ENCODE results near the gene PCSK2.

Gene PCSK2

GRCh38 chr20:17443131-17443858 is 216.5 kb downstream of the PCSK2 start:
- no peak for DNase-seq (ENCODE audit: low read depth in 1 of 2, low spot score in 1 of 2)

GRCh38 chr20:17444091-17444490 is 217.3 kb downstream of the PCSK2 start:
- no peak for DNase-seq (ENCODE audit: low read depth in 1 of 2, low spot score in 1 of 2)

- DNase-seq (ENCODE audit: low read depth in 1 of 2, low spot score in 1 of 2) = no peak
Observed at GRCh38 chr20:17445543-17445942, 218.7 kb downstream of the PCSK2 start.

GRCh38 chr20:17446171-17446570 is 219.3 kb downstream of the PCSK2 start:
- DNase-seq (ENCODE audit: low read depth in 1 of 2, low spot score in 1 of 2) = no peak

- no peak for DNase-seq (ENCODE audit: low read depth in 1 of 2, low spot score in 1 of 2)
Observed at GRCh38 chr20:17448071-17448470, 221.2 kb downstream of the PCSK2 start.

- DNase-seq (ENCODE audit: low read depth in 1 of 2, low spot score in 1 of 2) = no peak
Observed at GRCh38 chr20:17449031-17449430, 222.2 kb downstream of the PCSK2 start.

- DNase-seq (ENCODE audit: low read depth in 1 of 2, low spot score in 1 of 2) = no peak
Observed at GRCh38 chr20:17452441-17452840, 225.6 kb downstream of the PCSK2 start.

GRCh38 chr20:17453592-17453991 is 226.8 kb downstream of the PCSK2 start:
- no peak for DNase-seq (ENCODE audit: low read depth in 1 of 2, low spot score in 1 of 2)

- no peak for DNase-seq (ENCODE audit: low read depth in 1 of 2, low spot score in 1 of 2)
Observed at GRCh38 chr20:17456279-17456678, 229.4 kb downstream of the PCSK2 start.

GRCh38 chr20:17457079-17457478 is 230.2 kb downstream of the PCSK2 start:
- no peak for DNase-seq (ENCODE audit: low read depth in 1 of 2, low spot score in 1 of 2)

GRCh38 chr20:17457588-17458190 is 230.8 kb downstream of the PCSK2 start:
- no peak for DNase-seq (ENCODE audit: low read depth in 1 of 2, low spot score in 1 of 2)

- no peak for DNase-seq (ENCODE audit: low read depth in 1 of 2, low spot score in 1 of 2)
Observed at GRCh38 chr20:17460119-17460518, 233.3 kb downstream of the PCSK2 start.

GRCh38 chr20:17461941-17462340 is 235.1 kb downstream of the PCSK2 start:
- no peak for DNase-seq (ENCODE audit: low read depth in 1 of 2, low spot score in 1 of 2)

GRCh38 chr20:17463711-17464110 is 236.9 kb downstream of the PCSK2 start:
- DNase-seq (ENCODE audit: low read depth in 1 of 2, low spot score in 1 of 2) = no peak

- DNase-seq (ENCODE audit: low read depth in 1 of 2, low spot score in 1 of 2) = no peak
Observed at GRCh38 chr20:17465236-17465635, 238.4 kb downstream of the PCSK2 start.

- DNase-seq (ENCODE audit: low read depth in 1 of 2, low spot score in 1 of 2) = no peak
Observed at GRCh38 chr20:17466641-17467040, 239.8 kb downstream of the PCSK2 start.

- DNase-seq (ENCODE audit: low read depth in 1 of 2, low spot score in 1 of 2) = no peak
Observed at GRCh38 chr20:17467120-17467655, 240.3 kb downstream of the PCSK2 start.

- no peak for DNase-seq (ENCODE audit: low read depth in 1 of 2, low spot score in 1 of 2)
Observed at GRCh38 chr20:17468073-17468840, 241.4 kb downstream of the PCSK2 start.

GRCh38 chr20:17469246-17470030 is 242.6 kb downstream of the PCSK2 start:
- DNase-seq (ENCODE audit: low read depth in 1 of 2, low spot score in 1 of 2) = no peak

- no peak for DNase-seq (ENCODE audit: low read depth in 1 of 2, low spot score in 1 of 2)
Observed at GRCh38 chr20:17470521-17470920, 243.7 kb downstream of the PCSK2 start.

- DNase-seq (ENCODE audit: low read depth in 1 of 2, low spot score in 1 of 2) = no peak
Observed at GRCh38 chr20:17470973-17471372, 244.1 kb downstream of the PCSK2 start.
